Ectodermal cell (in vitro differentiated cells): ENCODE measurements around the gene SHOX.

Experiments
- H3K27ac ChIP-seq: 2 replicates; pipeline ENCODE4 v1.7.0; 2013; ENCODE audit warnings: mild to moderate bottlenecking, low read depth, low read length; ENCODE audit not compliant: insufficient read depth, poor library complexity, severe bottlenecking
- H3K27me3 ChIP-seq: 2 replicates; pipeline ENCODE4 v1.7.0; 2013; ENCODE audit warnings: mild to moderate bottlenecking, low read length; ENCODE audit not compliant: insufficient read depth, control insufficient read depth, poor library complexity, severe bottlenecking
- H3K36me3 ChIP-seq: one replicate; pipeline ENCODE4 v1.7.0; 2013; ENCODE audit warnings: low read length; ENCODE audit not compliant: control insufficient read depth, insufficient read depth
- H3K4me1 ChIP-seq: one replicate; pipeline ENCODE4 v1.7.0; 2013; ENCODE audit warnings: low read length; ENCODE audit not compliant: control insufficient read depth, insufficient read depth
- H3K4me3 ChIP-seq: 2 replicates; pipeline ENCODE4 v1.7.0; 2013; ENCODE audit warnings: low read depth, low read length, control low read depth; ENCODE audit not compliant: insufficient read depth
- H3K9me3 ChIP-seq: 2 replicates; pipeline ENCODE4 v1.7.0; 2013; ENCODE audit warnings: mild to moderate bottlenecking, low read length, moderate library complexity; ENCODE audit not compliant: control insufficient read depth
- WGBS, 2 experiments: methylation state at CpG; one replicate each; pipeline ENCODE4 v1.1.7; 2013; ENCODE audit warnings: missing lambda C conversion rate in 2 of 2; 5-methylcytosine and 5-hydroxymethylcytosine counted together

SHOX gene

GRCh38 chrX:629230-630006 is 1.2 kb upstream of the SHOX start:
- no peaks in the 10 kb centered on the region for H3K36me3 ChIP-seq
- H3K27me3 ChIP-seq = peaks cover 100% of the 10 kb centered on the region
- no peak overlapping the region for H3K4me3 ChIP-seq

GRCh38 chrX:630007-630611 is 482 bp upstream of the SHOX start:
- Histone ChIP-seq H3K9me3 (no peaks in the 10 kb centered on the region), H3K36me3 (no peaks in the 10 kb centered on the region), H3K27ac (no peak overlapping the region), H3K4me3 (peak overlapping the region; percentile 13), H3K27me3 (peaks cover 100% of the 10 kb centered on the region), H3K4me1 (peaks cover 11% of the 10 kb centered on the region)
- 1% methylated on average over 62 of the region's 62 CpGs for WGBS, 2 experiments

More at GRCh38 chrX:629230-630006, 1.2 kb upstream of the SHOX start:
- 4 to 5% methylated on average over 30 of the region's 30 CpGs for WGBS, 2 experiments
- peaks cover 13% of the 10 kb centered on the region for H3K4me1 ChIP-seq
- H3K9me3 ChIP-seq = no peaks in the 10 kb centered on the region
- H3K27ac ChIP-seq = no peak overlapping the region

DNA sequence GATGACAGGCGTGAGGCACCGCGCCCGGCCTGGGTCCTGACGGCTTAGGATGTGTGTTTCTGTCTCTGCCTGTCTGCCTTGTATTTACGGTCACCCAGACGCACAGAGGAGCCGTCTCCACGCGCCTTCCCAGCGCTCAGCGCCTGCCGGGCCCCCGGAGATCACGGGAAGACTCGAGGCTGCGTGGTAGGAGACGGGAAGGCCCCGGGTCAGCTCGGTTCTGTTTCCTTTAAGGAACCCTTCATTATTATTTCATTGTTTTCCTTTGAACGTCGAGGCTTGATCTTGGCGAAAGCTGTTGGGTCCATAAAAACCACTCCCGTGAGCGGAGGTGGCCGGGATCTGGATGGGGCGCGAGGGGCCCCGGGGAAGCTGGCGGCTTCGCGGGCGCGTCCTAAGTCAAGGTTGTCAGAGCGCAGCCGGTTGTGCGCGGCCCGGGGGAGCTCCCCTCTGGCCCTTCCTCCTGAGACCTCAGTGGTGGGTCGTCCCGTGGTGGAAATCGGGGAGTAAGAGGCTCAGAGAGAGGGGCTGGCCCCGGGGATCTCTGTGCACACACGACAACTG is 1.3 kb downstream of the SHOX start:
- H3K9me3 ChIP-seq = no peaks in the 10 kb centered on the region
- 2% methylated on average over 44 of the region's 44 CpGs for WGBS, 2 experiments
- peaks cover 11% of the 10 kb centered on the region for H3K4me1 ChIP-seq
- no peak overlapping the region for H3K4me3 ChIP-seq
- H3K36me3 ChIP-seq = no peaks in the 10 kb centered on the region
- peaks cover 95% of the 10 kb centered on the region for H3K27me3 ChIP-seq
- H3K27ac ChIP-seq = no peak overlapping the region

GRCh38 chrX:632366-633042 is 1.9 kb downstream of the SHOX start:
- no peak overlapping the region for H3K27ac ChIP-seq
- no peak overlapping the region for H3K4me3 ChIP-seq
- peaks cover 95% of the 10 kb centered on the region for H3K27me3 ChIP-seq
- peaks cover 11% of the 10 kb centered on the region for H3K4me1 ChIP-seq
- WGBS, 2 experiments = 2% methylated on average over 30 of the region's 30 CpGs
- no peaks in the 10 kb centered on the region for H3K9me3 ChIP-seq
- H3K36me3 ChIP-seq = no peaks in the 10 kb centered on the region

DNA sequence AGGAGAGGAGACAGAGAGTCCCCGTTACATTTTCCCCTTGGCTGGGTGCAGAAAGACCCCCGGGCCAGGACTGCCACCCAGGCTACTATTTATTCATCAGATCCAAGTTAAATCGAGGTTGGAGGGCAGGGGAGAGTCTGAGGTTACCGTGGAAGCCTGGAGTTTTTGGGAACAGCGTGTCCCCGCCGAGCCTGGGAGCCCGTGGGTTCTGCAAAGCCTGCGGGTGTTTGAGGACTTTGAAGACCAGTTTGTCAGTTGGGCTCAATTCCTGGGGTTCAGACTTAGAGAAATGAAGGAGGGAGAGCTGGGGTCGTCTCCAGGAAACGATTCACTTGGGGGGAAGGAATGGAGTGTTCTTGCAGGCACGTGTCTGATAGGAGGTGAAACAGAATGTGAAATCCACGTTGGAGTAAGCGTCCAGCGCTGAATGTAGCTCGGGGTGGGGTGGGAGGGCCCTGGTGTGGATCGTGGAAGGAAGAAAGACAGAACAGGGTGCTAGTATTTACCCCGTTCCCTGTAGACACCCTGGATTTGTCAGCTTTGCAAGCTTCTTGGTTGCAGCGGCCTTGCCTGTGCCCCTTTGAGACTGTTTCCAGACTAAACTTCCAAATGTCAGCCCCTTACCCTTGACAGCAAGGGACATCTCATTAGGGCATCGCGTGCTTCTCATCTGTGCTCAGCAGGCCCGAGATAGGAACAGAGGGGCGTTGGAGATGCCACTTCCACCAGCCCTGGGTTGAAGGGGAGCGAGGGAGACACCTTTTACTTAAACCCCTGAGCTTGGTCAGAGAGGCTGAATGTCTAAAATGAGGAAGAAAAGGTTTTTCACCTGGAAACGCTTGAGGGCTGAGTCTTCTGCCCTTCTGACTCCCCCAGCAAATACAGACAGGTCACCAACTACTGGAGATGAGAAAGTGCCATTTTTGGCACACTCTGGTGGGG is 2.7 kb downstream of the SHOX start:
- 3 to 4% methylated on average over 25 of the region's 25 CpGs for WGBS, 2 experiments
- H3K9me3 ChIP-seq = no peaks in the 10 kb centered on the region
- H3K27me3 ChIP-seq = peaks cover 95% of the 10 kb centered on the region
- H3K4me1 ChIP-seq = peaks cover 11% of the 10 kb centered on the region
- no peak overlapping the region for H3K27ac ChIP-seq
- no peak overlapping the region for H3K4me3 ChIP-seq
- no peaks in the 10 kb centered on the region for H3K36me3 ChIP-seq

DNA sequence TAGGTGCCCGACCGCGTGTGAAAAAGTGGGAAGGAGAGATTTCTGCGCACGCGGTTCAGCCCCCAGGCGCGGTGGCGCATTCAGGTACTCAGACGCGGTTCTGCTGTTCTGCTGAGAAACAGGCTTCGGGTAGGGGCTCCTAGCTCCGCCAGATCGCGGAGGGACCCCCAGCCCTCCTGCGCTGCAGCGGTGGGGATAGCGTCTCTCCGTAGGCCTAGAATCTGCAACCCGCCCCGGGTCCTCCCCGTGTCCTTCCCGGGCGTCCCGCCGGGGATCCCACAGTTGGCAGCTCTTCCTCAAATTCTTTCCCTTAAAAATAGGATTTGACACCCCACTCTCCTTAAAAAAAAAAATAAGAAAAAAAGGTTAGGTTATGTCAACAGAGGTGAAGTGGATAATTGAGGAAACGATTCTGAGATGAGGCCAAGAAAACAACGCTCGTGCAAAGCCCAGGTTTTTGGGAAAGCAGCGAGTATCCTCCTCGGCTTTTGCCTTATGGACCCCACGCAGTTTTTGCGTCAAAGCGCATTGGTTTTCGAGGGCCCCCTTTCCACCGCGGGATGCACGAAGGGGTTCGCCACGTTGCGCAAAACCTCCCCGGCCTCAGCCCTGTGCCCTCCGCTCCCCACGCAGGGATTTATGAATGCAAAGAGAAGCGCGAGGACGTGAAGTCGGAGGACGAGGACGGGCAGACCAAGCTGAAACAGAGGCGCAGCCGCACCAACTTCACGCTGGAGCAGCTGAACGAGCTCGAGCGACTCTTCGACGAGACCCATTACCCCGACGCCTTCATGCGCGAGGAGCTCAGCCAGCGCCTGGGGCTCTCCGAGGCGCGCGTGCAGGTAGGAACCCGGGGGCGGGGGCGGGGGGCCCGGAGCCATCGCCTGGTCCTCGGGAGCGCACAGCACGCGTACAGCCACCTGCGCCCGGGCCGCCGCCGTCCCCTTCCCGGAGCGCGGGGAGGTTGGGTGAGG is 3.7 kb downstream of the SHOX start:
- no peak overlapping the region for H3K4me3 ChIP-seq
- 1% methylated on average over 84 of the region's 84 CpGs for WGBS, 2 experiments
- H3K9me3 ChIP-seq = no peaks in the 10 kb centered on the region
- peaks cover 19% of the 10 kb centered on the region for H3K4me1 ChIP-seq
- no peak overlapping the region for H3K27ac ChIP-seq
- H3K27me3 ChIP-seq = peaks cover 95% of the 10 kb centered on the region
- H3K36me3 ChIP-seq = no peaks in the 10 kb centered on the region

DNA sequence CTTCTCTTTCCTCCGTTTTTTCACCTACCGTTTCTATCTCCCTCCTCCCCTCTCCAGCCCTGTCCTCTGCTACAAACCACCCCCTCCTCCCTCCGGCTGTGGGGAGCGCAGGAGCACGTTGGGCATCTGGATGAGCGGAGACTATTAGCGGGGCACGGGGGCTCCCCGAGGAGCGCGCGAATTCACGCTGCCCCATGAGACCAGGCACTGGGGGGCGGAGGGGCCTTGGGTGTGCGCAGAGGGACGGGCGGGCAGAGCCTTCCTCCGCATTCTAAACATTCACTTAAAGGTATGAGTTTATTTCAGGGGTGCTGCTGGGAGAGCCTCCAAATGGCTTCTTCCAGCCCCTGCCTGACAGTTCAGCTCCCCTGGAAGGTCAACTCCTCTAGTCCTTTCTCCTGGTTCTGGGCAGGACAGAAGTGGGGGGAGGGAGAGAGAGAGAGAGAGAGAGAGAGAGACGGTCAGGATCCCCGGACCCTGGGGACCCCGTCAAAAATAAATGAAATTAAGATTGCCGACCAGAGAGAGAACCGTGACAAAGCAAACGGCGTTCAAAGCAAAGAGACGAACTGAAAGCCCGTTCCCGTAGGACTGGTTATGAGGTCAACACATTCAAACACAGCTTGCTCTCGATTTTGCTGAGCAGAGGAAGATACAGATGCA is 5.0 kb downstream of the SHOX start:
- Histone ChIP-seq H3K27ac (no peak overlapping the region), H3K4me1 (peaks cover 17% of the 10 kb centered on the region), H3K36me3 (no peaks in the 10 kb centered on the region), H3K4me3 (no peak overlapping the region), H3K27me3 (peaks cover 95% of the 10 kb centered on the region), H3K9me3 (no peaks in the 10 kb centered on the region)
- WGBS, 2 experiments = 0 to 1% methylated on average over 28 to 29 of the region's 29 CpGs

DNA sequence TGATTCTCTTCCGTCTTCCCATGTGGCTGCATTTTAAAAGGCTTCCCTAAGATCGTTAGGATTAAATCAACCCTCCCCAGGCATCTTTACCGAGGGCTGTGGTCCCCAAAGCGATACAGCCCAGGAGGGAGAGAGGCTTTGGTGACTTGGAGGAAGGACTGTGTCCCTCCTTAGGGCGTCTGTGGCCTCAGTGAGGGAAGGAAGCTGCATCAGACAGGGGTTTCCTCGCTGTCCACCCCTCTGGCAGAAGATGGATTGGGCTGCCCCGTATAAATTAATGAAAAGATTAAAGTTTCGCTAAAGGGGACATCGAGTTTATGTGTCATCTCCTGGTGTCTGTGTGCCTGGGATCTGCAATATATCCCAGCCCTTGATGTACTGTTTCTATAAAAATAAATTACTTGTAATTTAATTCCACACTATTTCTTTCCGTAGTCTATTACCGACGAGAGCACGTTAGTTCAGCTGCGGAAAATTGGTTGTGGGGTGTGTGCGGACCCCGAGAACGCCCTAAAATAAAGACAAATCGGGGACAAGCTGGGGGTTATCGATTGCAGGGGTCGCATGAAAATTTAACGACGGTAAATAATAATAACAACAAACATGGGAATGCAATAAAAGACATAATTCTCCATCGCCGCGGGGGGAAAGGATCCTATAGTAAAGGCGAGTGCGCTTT is 6.5 kb downstream of the SHOX start:
- Histone ChIP-seq H3K27me3 (peaks cover 95% of the 10 kb centered on the region), H3K4me1 (peaks cover 9% of the 10 kb centered on the region), H3K9me3 (no peaks in the 10 kb centered on the region), H3K27ac (no peak overlapping the region), H3K36me3 (no peaks in the 10 kb centered on the region), H3K4me3 (no peak overlapping the region)
- 3 to 4% methylated on average over 23 to 27 of the region's 27 CpGs for WGBS, 2 experiments
